22Rv1 (cell line): ENCODE data around the gene HIF1AN.

Experiments used
- H3K27ac ChIP-seq: fragments of 450-650 bp; 2 replicates; pipeline ENCODE4 v1.5.1; 2017
- CTCF ChIP-seq: fragments of 450-650 bp; IDR thresholded peaks from 2 replicates; pipeline ENCODE4 v1.5.1; 2017; ENCODE audit warnings: mild to moderate bottlenecking
- ZFX ChIP-seq: fragments of 450-650 bp; IDR thresholded peaks from 2 replicates; pipeline ENCODE4 v1.6.1; 2017; ENCODE audit warnings: antibody characterized with exemption, borderline replicate concordance

The HIF1AN gene

GRCh38 chr10:100551196-100551595 lies 15.5 kb downstream of the HIF1AN start:
- no peak for TF ChIP-seq ZFX
- TF ChIP-seq CTCF, result no peak
- H3K27ac ChIP-seq, result no peak overlapping the region

GRCh38 chr10:100551738-100552137 lies 16.0 kb downstream of the HIF1AN start:
- TF ChIP-seq ZFX, result no peak
- no peak for TF ChIP-seq CTCF
- no peak overlapping the region for H3K27ac ChIP-seq

- no peak overlapping the region for H3K27ac ChIP-seq
- TF ChIP-seq CTCF (no peak), ZFX (no peak)
Observed at GRCh38 chr10:100553929-100554328, 18.2 kb downstream of the HIF1AN start.

- peak overlapping the region; percentile 41 for H3K27ac ChIP-seq
- TF ChIP-seq CTCF (no peak), ZFX (no peak)
Observed at GRCh38 chr10:100554902-100555301, 19.2 kb downstream of the HIF1AN start.

GRCh38 chr10:100560248-100560647 lies 24.5 kb downstream of the HIF1AN start:
- TF ChIP-seq CTCF, result no peak
- TF ChIP-seq ZFX, result no peak
- no peak overlapping the region for H3K27ac ChIP-seq

GRCh38 chr10:100561005-100561404 lies 25.3 kb downstream of the HIF1AN start:
- H3K27ac ChIP-seq, result no peak overlapping the region
- no peak for TF ChIP-seq ZFX
- TF ChIP-seq CTCF, result no peak

GRCh38 chr10:100562008-100562672 lies 26.4 kb downstream of the HIF1AN start:
- H3K27ac ChIP-seq, result no peak overlapping the region
- TF ChIP-seq CTCF (peak; percentile 100), ZFX (no peak)
